ENCODE data around the gene ADAT3.

DNA sequence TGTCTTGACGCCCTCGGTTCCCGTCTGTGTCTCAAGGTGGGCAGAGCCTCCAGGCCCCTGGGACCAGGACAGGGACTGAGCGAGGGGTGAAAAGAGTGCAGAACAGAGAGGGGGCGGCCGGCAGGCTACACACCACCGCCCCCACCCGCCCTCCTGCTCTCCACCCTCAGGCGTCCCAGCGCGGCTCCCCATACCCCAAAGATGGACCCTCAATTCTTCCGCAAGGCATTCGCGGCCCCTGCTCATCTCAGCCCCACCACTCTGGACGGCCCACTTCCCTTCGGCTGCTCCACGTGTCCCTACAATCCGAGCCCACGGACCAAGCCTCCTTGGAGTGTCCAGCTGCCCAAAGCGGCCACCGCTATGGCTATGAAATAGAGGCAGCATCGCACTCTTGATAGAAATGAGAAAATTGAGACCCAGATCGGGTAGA is 43.6 kb upstream of the ADAT3 start:
- TF ChIP-seq POLR2A (IDR thresholded peaks at IDR 0.05; ENCODE audit: low read length), result no peak
- TF ChIP-seq, protein P1, sequence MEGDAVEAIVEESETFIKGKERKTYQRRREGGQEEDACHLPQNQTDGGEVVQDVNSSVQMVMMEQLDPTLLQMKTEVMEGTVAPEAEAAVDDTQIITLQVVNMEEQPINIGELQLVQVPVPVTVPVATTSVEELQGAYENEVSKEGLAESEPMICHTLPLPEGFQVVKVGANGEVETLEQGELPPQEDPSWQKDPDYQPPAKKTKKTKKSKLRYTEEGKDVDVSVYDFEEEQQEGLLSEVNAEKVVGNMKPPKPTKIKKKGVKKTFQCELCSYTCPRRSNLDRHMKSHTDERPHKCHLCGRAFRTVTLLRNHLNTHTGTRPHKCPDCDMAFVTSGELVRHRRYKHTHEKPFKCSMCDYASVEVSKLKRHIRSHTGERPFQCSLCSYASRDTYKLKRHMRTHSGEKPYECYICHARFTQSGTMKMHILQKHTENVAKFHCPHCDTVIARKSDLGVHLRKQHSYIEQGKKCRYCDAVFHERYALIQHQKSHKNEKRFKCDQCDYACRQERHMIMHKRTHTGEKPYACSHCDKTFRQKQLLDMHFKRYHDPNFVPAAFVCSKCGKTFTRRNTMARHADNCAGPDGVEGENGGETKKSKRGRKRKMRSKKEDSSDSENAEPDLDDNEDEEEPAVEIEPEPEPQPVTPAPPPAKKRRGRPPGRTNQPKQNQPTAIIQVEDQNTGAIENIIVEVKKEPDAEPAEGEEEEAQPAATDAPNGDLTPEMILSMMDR (IDR thresholded peaks at IDR 0.05), result no peak
- TF ChIP-seq EP300 (IDR thresholded peaks at IDR 0.05), result no peak
- no peak for TF ChIP-seq JUN (IDR thresholded peaks at IDR 0.05)
- no peak for TF ChIP-seq JUNB (IDR thresholded peaks at IDR 0.05)
- no peak for TF ChIP-seq RNF2 (IDR thresholded peaks at IDR 0.05; ENCODE audit: borderline replicate concordance, low read depth)
- TF ChIP-seq RFX5 (IDR thresholded peaks at IDR 0.05), result no peak
